Measurements from ENCODE around the gene SRPK2. TPM values are rescaled to one million over a fixed set of nuclear protein-coding genes. Genes with fewer than 3 reads are reported as not detected.

SRPK2 gene
- total and polyA plus RNA-seq, 4 donors, result 7.8 to 19.7 (median 16.7) TPM

DNA sequence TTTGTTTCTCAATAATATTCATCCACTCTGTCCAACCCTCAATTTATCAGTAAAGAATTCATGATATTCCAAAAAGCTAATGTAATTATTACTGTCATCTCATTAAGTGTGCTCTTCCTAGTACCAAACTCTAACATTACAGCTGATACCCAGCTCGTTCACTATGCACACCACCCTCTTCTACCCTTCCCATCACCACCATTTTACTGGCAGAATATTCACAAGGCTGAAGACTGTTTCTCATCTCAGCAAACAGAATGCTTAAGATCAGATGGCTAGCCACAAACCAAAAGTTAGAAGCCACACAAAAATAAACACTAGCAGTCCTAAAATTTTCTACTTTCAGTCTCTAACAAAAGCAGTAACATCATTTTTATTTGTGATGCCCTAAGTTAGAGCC, 121.5 kb downstream of the SRPK2 start:
- no peak overlapping the region for H3K9ac ChIP-seq (ENCODE audit: low read depth in 1 of 2, low read length in 2 of 2)
- H3K9me3 ChIP-seq (ENCODE audit: control insufficient read depth in 4 of 4, low read length in 3 of 4), result no peaks in the 10 kb centered on the region
- no peak for TF ChIP-seq GABPA (IDR thresholded peaks at IDR 0.05 in 1 of 2, conservative IDR thresholded peaks at IDR 0.05 in 1 of 2)
- TF ChIP-seq, protein P1, sequence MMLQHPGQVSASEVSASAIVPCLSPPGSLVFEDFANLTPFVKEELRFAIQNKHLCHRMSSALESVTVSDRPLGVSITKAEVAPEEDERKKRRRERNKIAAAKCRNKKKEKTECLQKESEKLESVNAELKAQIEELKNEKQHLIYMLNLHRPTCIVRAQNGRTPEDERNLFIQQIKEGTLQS (IDR thresholded peaks at IDR 0.05), result no peak
- H3K4me1 ChIP-seq (ENCODE audit: control insufficient read depth in 4 of 4, insufficient read depth in 4 of 4, low read length in 3 of 4), result peaks cover 6 to 28% (median 14%) of the 10 kb centered on the region in 4 donors
- H3K4me3 ChIP-seq (ENCODE audit: low read depth in 1 of 3, low read length in 3 of 3), result no peak overlapping the region
- no peaks in the 10 kb centered on the region for H3K27me3 ChIP-seq (ENCODE audit: control insufficient read depth in 4 of 4, insufficient read depth in 4 of 4, low read length in 3 of 4)
- WGBS, result 69% methylated on average over 1 of the region's 1 CpG
- no peak for DNase-seq (ENCODE audit: low spot score)
- H3K36me3 ChIP-seq (ENCODE audit: control insufficient read depth in 4 of 4, insufficient read depth in 3 of 4, low read depth in 1 of 4, low read length in 3 of 4), result no peaks in the 10 kb centered on the region
- H3K27ac ChIP-seq (ENCODE audit: low read depth in 1 of 2, low read length in 2 of 2), result no peak overlapping the region

DNA sequence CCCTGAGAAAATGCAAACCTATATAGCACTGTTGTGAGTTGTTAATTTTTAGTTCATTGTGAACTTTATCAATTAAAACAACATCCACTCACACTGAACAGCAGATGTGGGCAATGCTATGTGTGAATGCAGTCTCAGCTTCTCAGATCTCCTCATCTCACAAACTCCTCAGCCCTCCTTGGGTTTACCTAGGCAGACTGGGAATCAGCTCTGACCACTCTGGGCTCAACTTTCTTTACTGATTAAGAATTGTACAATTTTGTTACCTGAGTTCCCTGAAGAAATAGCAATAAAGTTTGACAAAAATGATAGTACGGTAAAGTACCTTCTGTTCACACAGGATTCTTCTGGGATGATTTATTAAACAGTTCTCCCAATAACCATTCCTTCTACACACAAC, 124.0 kb downstream of the SRPK2 start:
- Histone ChIP-seq H3K4me3 (ENCODE audit: low read depth in 1 of 3, low read length in 3 of 3) (no peak overlapping the region), H3K4me1 (ENCODE audit: control insufficient read depth in 4 of 4, insufficient read depth in 4 of 4, low read length in 3 of 4) (peaks cover 3 to 33% (median 13%) of the 10 kb centered on the region in 4 donors), H3K9ac (ENCODE audit: low read depth in 1 of 2, low read length in 2 of 2) (no peak overlapping the region), H3K36me3 (ENCODE audit: control insufficient read depth in 4 of 4, insufficient read depth in 3 of 4, low read depth in 1 of 4, low read length in 3 of 4) (no peaks in the 10 kb centered on the region), H3K27ac (ENCODE audit: low read depth in 1 of 2, low read length in 2 of 2) (no peak overlapping the region), H3K27me3 (ENCODE audit: control insufficient read depth in 4 of 4, insufficient read depth in 4 of 4, low read length in 3 of 4) (no peaks in the 10 kb centered on the region), H3K9me3 (ENCODE audit: control insufficient read depth in 4 of 4, low read length in 3 of 4) (no peaks in the 10 kb centered on the region)
- no peak for TF ChIP-seq TAF1 (conservative IDR thresholded peaks at IDR 0.05)
- 99% methylated on average over 1 of the region's 1 CpG for WGBS
- DNase-seq (ENCODE audit: low spot score), result no peak

DNA sequence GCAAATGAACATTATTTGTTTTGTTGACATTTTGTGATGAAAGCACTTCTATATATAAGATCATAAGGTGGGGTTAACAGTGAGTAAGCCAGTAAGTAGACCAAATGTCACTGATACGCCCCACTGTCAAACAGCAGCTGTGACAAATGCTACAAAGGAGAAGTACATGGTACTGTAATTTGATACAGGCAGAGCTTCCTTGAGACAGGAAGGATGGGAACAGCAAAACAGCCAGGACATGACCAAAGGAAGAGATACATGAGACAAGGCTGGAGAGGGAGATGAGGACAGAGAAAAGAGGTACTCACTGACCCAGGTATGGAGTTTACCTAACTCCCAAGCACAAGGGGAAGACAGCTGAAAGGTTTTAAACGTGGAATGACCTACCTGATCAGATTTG, 127.0 kb downstream of the SRPK2 start:
- TF ChIP-seq RXRA (IDR thresholded peaks at IDR 0.05) (no peak), HNF4A (conservative IDR thresholded peaks at IDR 0.05) (no peak), TAF1 (conservative IDR thresholded peaks at IDR 0.05) (no peak), YY1 (IDR thresholded peaks at IDR 0.05) (no peak), GABPA (IDR thresholded peaks at IDR 0.05 in 1 of 2, conservative IDR thresholded peaks at IDR 0.05 in 1 of 2) (no peak), NR2F2 (IDR thresholded peaks at IDR 0.05) (no peak), FOXA2 (IDR thresholded peaks at IDR 0.05) (no peak), HNF4G (IDR thresholded peaks at IDR 0.05) (no peak), RAD21 (IDR thresholded peaks at IDR 0.05) (no peak), FOXA1 (IDR thresholded peaks at IDR 0.05) (no peak), EGR1 (IDR thresholded peaks at IDR 0.05; ENCODE audit: low read depth in 2 of 2) (no peak), SP1 (IDR thresholded peaks at IDR 0.05) (no peak), JUND (IDR thresholded peaks at IDR 0.05) (no peak)
- TF ChIP-seq, protein P1 (IDR thresholded peaks at IDR 0.05), result no peak
- TF ChIP-seq, protein P2, sequence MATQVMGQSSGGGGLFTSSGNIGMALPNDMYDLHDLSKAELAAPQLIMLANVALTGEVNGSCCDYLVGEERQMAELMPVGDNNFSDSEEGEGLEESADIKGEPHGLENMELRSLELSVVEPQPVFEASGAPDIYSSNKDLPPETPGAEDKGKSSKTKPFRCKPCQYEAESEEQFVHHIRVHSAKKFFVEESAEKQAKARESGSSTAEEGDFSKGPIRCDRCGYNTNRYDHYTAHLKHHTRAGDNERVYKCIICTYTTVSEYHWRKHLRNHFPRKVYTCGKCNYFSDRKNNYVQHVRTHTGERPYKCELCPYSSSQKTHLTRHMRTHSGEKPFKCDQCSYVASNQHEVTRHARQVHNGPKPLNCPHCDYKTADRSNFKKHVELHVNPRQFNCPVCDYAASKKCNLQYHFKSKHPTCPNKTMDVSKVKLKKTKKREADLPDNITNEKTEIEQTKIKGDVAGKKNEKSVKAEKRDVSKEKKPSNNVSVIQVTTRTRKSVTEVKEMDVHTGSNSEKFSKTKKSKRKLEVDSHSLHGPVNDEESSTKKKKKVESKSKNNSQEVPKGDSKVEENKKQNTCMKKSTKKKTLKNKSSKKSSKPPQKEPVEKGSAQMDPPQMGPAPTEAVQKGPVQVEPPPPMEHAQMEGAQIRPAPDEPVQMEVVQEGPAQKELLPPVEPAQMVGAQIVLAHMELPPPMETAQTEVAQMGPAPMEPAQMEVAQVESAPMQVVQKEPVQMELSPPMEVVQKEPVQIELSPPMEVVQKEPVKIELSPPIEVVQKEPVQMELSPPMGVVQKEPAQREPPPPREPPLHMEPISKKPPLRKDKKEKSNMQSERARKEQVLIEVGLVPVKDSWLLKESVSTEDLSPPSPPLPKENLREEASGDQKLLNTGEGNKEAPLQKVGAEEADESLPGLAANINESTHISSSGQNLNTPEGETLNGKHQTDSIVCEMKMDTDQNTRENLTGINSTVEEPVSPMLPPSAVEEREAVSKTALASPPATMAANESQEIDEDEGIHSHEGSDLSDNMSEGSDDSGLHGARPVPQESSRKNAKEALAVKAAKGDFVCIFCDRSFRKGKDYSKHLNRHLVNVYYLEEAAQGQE (IDR thresholded peaks at IDR 0.05), result no peak
- TF ChIP-seq, protein P3, sequence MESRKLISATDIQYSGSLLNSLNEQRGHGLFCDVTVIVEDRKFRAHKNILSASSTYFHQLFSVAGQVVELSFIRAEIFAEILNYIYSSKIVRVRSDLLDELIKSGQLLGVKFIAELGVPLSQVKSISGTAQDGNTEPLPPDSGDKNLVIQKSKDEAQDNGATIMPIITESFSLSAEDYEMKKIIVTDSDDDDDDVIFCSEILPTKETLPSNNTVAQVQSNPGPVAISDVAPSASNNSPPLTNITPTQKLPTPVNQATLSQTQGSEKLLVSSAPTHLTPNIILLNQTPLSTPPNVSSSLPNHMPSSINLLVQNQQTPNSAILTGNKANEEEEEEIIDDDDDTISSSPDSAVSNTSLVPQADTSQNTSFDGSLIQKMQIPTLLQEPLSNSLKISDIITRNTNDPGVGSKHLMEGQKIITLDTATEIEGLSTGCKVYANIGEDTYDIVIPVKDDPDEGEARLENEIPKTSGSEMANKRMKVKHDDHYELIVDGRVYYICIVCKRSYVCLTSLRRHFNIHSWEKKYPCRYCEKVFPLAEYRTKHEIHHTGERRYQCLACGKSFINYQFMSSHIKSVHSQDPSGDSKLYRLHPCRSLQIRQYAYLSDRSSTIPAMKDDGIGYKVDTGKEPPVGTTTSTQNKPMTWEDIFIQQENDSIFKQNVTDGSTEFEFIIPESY (IDR thresholded peaks at IDR 0.05), result no peak
- TF ChIP-seq, protein P4, sequence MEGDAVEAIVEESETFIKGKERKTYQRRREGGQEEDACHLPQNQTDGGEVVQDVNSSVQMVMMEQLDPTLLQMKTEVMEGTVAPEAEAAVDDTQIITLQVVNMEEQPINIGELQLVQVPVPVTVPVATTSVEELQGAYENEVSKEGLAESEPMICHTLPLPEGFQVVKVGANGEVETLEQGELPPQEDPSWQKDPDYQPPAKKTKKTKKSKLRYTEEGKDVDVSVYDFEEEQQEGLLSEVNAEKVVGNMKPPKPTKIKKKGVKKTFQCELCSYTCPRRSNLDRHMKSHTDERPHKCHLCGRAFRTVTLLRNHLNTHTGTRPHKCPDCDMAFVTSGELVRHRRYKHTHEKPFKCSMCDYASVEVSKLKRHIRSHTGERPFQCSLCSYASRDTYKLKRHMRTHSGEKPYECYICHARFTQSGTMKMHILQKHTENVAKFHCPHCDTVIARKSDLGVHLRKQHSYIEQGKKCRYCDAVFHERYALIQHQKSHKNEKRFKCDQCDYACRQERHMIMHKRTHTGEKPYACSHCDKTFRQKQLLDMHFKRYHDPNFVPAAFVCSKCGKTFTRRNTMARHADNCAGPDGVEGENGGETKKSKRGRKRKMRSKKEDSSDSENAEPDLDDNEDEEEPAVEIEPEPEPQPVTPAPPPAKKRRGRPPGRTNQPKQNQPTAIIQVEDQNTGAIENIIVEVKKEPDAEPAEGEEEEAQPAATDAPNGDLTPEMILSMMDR (IDR thresholded peaks at IDR 0.05; ENCODE audit: low read depth, low read length, missing input control), result no peak
- TF ChIP-seq, protein P5, sequence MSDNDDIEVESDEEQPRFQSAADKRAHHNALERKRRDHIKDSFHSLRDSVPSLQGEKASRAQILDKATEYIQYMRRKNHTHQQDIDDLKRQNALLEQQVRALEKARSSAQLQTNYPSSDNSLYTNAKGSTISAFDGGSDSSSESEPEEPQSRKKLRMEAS (IDR thresholded peaks at IDR 0.05), result no peak
- no peak overlapping the region for H3K27ac ChIP-seq (ENCODE audit: low read depth in 1 of 2, low read length in 2 of 2)
- H3K27me3 ChIP-seq (ENCODE audit: control insufficient read depth in 4 of 4, insufficient read depth in 4 of 4, low read length in 3 of 4), result no peaks in the 10 kb centered on the region
- no peaks in the 10 kb centered on the region for H3K36me3 ChIP-seq (ENCODE audit: control insufficient read depth in 4 of 4, insufficient read depth in 3 of 4, low read depth in 1 of 4, low read length in 3 of 4)
- H3K4me3 ChIP-seq (ENCODE audit: low read depth in 1 of 3, low read length in 3 of 3), result no peak overlapping the region
- H3K4me1 ChIP-seq (ENCODE audit: control insufficient read depth in 4 of 4, insufficient read depth in 4 of 4, low read length in 3 of 4), result peaks cover 0 to 14% (median 4%) of the 10 kb centered on the region in 4 donors
- 43% methylated on average over 2 of the region's 2 CpGs for WGBS
- no peak overlapping the region for H3K9ac ChIP-seq (ENCODE audit: low read depth in 1 of 2, low read length in 2 of 2)
- DNase-seq (ENCODE audit: low spot score), result no peak
- no peaks in the 10 kb centered on the region for H3K9me3 ChIP-seq (ENCODE audit: control insufficient read depth in 4 of 4, low read length in 3 of 4)
